ENCODE data around the gene SH2D1B. TPM values are rescaled to one million over a fixed set of nuclear protein-coding genes. Genes with fewer than 3 reads are reported as not detected.
"Not testable (repeated sequence)": the region's sequence is repeated elsewhere in the genome, so short reads cannot be mapped to it uniquely, and the experiment has no call there.

The SH2D1B gene, protein sequence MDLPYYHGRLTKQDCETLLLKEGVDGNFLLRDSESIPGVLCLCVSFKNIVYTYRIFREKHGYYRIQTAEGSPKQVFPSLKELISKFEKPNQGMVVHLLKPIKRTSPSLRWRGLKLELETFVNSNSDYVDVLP
- polyA plus RNA-seq (2013) = not detected in 2 replicates

DNA sequence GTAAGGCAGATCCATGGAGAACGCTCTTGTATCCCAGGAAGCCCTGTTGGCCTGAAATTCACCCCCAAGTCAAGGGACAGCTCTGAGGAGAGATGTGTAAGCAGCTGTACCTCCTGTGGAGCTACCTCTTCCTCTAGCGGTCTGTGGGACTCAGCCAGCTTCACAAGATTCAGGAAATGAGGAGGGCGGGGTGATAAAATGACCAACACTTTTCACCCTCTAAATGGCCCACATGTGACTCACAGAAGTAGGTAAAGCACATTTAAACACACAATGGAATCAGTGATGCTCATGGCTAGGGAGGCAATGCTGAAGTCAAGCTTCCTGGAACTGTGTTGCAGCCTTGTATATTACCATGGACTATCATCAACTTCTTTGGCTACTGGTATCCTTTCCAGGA is at the start of gene SH2D1B:
SH2D1B (minus strand) TSS at position 135 of the 400 bp plus-strand sequence; CDS start at position 15, 120 bp downstream.
- no peak within 1 kb of the TSS for H3K18ac ChIP-seq (ENCODE audit: low read length)
- no peaks in the 10 kb centered on the region for H3K36me3 ChIP-seq (ENCODE audit: control insufficient read depth in 1 of 2, insufficient read depth in 2 of 2, low read length in 2 of 2)
- H2AK5ac ChIP-seq (ENCODE audit: low read length) = no peak within 1 kb of the TSS
- H2BK120ac ChIP-seq (ENCODE audit: insufficient read depth, low read length, poor library complexity) = no peak within 1 kb of the TSS
- H2BK5ac ChIP-seq (ENCODE audit: low read depth, low read length, poor library complexity) = no peak within 1 kb of the TSS
- H3K4me3 ChIP-seq (ENCODE audit: low read depth, low read length) = no peak within 1 kb of the TSS
- H4K12ac ChIP-seq (ENCODE audit: low read depth, low read length) = no peak within 1 kb of the TSS
- no peak within 1 kb of the TSS for H4K91ac ChIP-seq (ENCODE audit: low read depth, low read length)
- no peaks in the 10 kb centered on the region for H3K79me2 ChIP-seq (ENCODE audit: control insufficient read depth, insufficient read depth, low read length, poor library complexity)
- H3K4me2 ChIP-seq (ENCODE audit: low read length) = no peak within 1 kb of the TSS
- H3K4ac ChIP-seq (ENCODE audit: low read depth, low read length) = no peak within 1 kb of the TSS
- no peak within 1 kb of the TSS for H2AFZ ChIP-seq (ENCODE audit: insufficient read depth, low read length, poor library complexity)
- no peak for DNase-seq
- peaks cover 0 to 2% of the 10 kb centered on the region in 2 experiments for H3K4me1 ChIP-seq (ENCODE audit: control insufficient read depth in 1 of 2, insufficient read depth in 2 of 2, low read length in 2 of 2)
- H3K14ac ChIP-seq (ENCODE audit: low read length) = no peak within 1 kb of the TSS
- no peak within 1 kb of the TSS for H2BK12ac ChIP-seq (ENCODE audit: low read length)
- no peak within 1 kb of the TSS for H3K23ac ChIP-seq (ENCODE audit: low read length)
- no peak within 1 kb of the TSS for H3K9ac ChIP-seq (ENCODE audit: low read length)
- H4K8ac ChIP-seq (ENCODE audit: low read depth, low read length) = no peak within 1 kb of the TSS
- no peaks in the 10 kb centered on the region for H3K79me1 ChIP-seq (ENCODE audit: low read length)
- no CpG with 5 or more reads among the region's 3 CpGs for WGBS (ENCODE audit: extremely low coverage, insufficient coverage, insufficient read length)
- H3K27me3 ChIP-seq (ENCODE audit: insufficient read depth, low read length) = no peaks in the 10 kb centered on the region
- H3K27ac ChIP-seq (ENCODE audit: low read depth, low read length) = no peak within 1 kb of the TSS
- no peaks in the 10 kb centered on the region for H3K9me3 ChIP-seq (ENCODE audit: insufficient read depth, low read depth, low read length)

DNA sequence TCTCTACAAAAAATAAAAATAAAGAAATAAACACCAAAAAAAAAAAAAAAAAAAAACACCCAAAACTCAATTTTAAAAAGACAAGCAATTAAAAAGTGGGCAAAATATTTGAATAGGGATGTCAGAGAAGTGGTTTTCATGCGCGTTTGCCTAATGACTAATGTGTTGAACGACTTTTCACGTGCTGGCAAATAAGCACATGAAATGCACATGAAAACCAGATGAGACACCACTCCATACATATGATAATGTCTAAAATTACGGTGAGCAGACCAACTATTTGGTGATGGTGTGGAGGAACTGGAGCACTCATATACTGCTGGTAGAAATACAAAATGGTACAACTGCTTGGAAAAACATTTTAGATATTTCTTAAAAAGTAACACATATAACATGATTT is 46.3 kb upstream of the SH2D1B start:
- H3K4me1 ChIP-seq (ENCODE audit: control insufficient read depth in 1 of 2, insufficient read depth in 2 of 2, low read length in 2 of 2) = no peaks in the 10 kb centered on the region
- H3K14ac ChIP-seq (ENCODE audit: low read length) = no peak overlapping the region
- H3K9me3 ChIP-seq (ENCODE audit: insufficient read depth, low read depth, low read length) = no peaks in the 10 kb centered on the region
- no peak overlapping the region for H2BK120ac ChIP-seq (ENCODE audit: insufficient read depth, low read length, poor library complexity)
- H3K23ac ChIP-seq (ENCODE audit: low read length) = no peak overlapping the region
- no peak overlapping the region for H2AFZ ChIP-seq (ENCODE audit: insufficient read depth, low read length, poor library complexity)
- H4K91ac ChIP-seq (ENCODE audit: low read depth, low read length) = no peak overlapping the region
- H2BK12ac ChIP-seq (ENCODE audit: low read length) = no peak overlapping the region
- WGBS (ENCODE audit: extremely low coverage, insufficient coverage, insufficient read length) = no CpG with 5 or more reads among the region's 5 CpGs
- no peak overlapping the region for H2BK5ac ChIP-seq (ENCODE audit: low read depth, low read length, poor library complexity)
- H3K9ac ChIP-seq (ENCODE audit: low read length) = no peak overlapping the region
- H3K18ac ChIP-seq (ENCODE audit: low read length) = no peak overlapping the region
- H3K27ac ChIP-seq (ENCODE audit: low read depth, low read length) = no peak overlapping the region
- DNase-seq = no peak
- no peaks in the 10 kb centered on the region for H3K27me3 ChIP-seq (ENCODE audit: insufficient read depth, low read length)
- H4K8ac ChIP-seq (ENCODE audit: low read depth, low read length) = no peak overlapping the region
- no peak overlapping the region for H2AK5ac ChIP-seq (ENCODE audit: low read length)
- no peak overlapping the region for H4K12ac ChIP-seq (ENCODE audit: low read depth, low read length)
- H3K4me2 ChIP-seq (ENCODE audit: low read length) = no peak overlapping the region
- H3K4ac ChIP-seq (ENCODE audit: low read depth, low read length) = no peak overlapping the region
- no peaks in the 10 kb centered on the region for H3K79me2 ChIP-seq (ENCODE audit: control insufficient read depth, insufficient read depth, low read length, poor library complexity)
- no peak overlapping the region for H3K4me3 ChIP-seq (ENCODE audit: low read depth, low read length)
- H3K36me3 ChIP-seq (ENCODE audit: control insufficient read depth in 1 of 2, insufficient read depth in 2 of 2, low read length in 2 of 2) = no peaks in the 10 kb centered on the region
- no peaks in the 10 kb centered on the region for H3K79me1 ChIP-seq (ENCODE audit: low read length)

DNA sequence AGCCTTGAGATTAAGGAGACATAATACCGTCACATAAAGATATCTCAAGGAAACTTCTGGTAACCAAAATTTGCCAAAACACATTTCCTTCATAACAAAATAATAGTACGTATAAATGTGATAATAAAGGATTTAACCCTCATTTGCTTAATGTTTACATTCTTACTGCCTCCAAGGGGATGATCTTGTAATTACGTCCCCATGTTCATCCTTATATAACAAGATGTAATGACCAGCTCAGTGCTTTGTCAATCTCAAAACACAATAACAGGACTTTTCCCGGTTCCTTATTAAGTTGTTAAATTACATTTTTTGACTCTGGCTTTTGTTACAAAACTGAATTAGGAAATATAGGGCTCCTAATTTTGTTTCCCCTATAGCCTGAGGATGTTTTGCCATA is 44.4 kb upstream of the SH2D1B start:
- Histone ChIP-seq H4K8ac (ENCODE audit: low read depth, low read length) (no peak overlapping the region), H3K23ac (ENCODE audit: low read length) (no peak overlapping the region), H3K79me1 (ENCODE audit: low read length) (no peaks in the 10 kb centered on the region), H3K27ac (ENCODE audit: low read depth, low read length) (no peak overlapping the region), H2AFZ (ENCODE audit: insufficient read depth, low read length, poor library complexity) (no peak overlapping the region), H3K79me2 (ENCODE audit: control insufficient read depth, insufficient read depth, low read length, poor library complexity) (no peaks in the 10 kb centered on the region), H3K4me1 (ENCODE audit: control insufficient read depth in 1 of 2, insufficient read depth in 2 of 2, low read length in 2 of 2) (no peaks in the 10 kb centered on the region), H2AK5ac (ENCODE audit: low read length) (no peak overlapping the region), H2BK5ac (ENCODE audit: low read depth, low read length, poor library complexity) (no peak overlapping the region), H3K9me3 (ENCODE audit: insufficient read depth, low read depth, low read length) (no peaks in the 10 kb centered on the region), H3K4me3 (ENCODE audit: low read depth, low read length) (no peak overlapping the region), H3K9ac (ENCODE audit: low read length) (no peak overlapping the region), H3K4ac (ENCODE audit: low read depth, low read length) (no peak overlapping the region), H2BK120ac (ENCODE audit: insufficient read depth, low read length, poor library complexity) (no peak overlapping the region), H3K27me3 (ENCODE audit: insufficient read depth, low read length) (no peaks in the 10 kb centered on the region), H3K4me2 (ENCODE audit: low read length) (no peak overlapping the region), H3K36me3 (ENCODE audit: control insufficient read depth in 1 of 2, insufficient read depth in 2 of 2, low read length in 2 of 2) (no peaks in the 10 kb centered on the region), H4K91ac (ENCODE audit: low read depth, low read length) (no peak overlapping the region), H4K12ac (ENCODE audit: low read depth, low read length) (no peak overlapping the region), H3K14ac (ENCODE audit: low read length) (no peak overlapping the region), H2BK12ac (ENCODE audit: low read length) (no peak overlapping the region), H3K18ac (ENCODE audit: low read length) (no peak overlapping the region)
- WGBS (ENCODE audit: extremely low coverage, insufficient coverage, insufficient read length) = no CpG with 5 or more reads among the region's 4 CpGs
- DNase-seq = no peak

DNA sequence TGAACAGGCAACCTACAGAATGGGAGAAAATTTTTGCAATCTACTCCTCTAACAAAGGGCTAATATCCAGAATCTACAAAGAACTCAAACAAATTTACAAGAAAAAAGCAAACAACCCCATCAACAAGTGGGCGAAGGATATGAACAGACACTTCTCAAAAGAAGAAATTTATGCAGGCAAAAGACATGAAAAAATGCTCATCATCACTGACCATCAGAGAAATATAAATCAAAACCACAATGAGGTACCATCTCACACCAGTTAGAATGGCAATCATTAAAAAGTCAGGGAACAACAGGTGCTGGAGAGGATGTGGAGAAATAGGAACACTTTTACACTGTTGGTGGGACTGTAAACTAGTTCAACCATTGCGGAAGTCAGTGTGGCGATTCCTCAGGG is 42.4 kb upstream of the SH2D1B start:
- not testable (repeated sequence) for H3K18ac ChIP-seq (ENCODE audit: low read length); H3K4me2 ChIP-seq (ENCODE audit: low read length); H2AK5ac ChIP-seq (ENCODE audit: low read length); H2BK12ac ChIP-seq (ENCODE audit: low read length); H3K4me1 ChIP-seq (ENCODE audit: control insufficient read depth in 1 of 2, insufficient read depth in 2 of 2, low read length in 2 of 2); H4K12ac ChIP-seq (ENCODE audit: low read depth, low read length); H3K23ac ChIP-seq (ENCODE audit: low read length); H3K27ac ChIP-seq (ENCODE audit: low read depth, low read length); H3K27me3 ChIP-seq (ENCODE audit: insufficient read depth, low read length); H3K4ac ChIP-seq (ENCODE audit: low read depth, low read length); H2AFZ ChIP-seq (ENCODE audit: insufficient read depth, low read length, poor library complexity); H4K8ac ChIP-seq (ENCODE audit: low read depth, low read length); H3K79me1 ChIP-seq (ENCODE audit: low read length); DNase-seq; H4K91ac ChIP-seq (ENCODE audit: low read depth, low read length); H2BK120ac ChIP-seq (ENCODE audit: insufficient read depth, low read length, poor library complexity); H3K9ac ChIP-seq (ENCODE audit: low read length); H3K14ac ChIP-seq (ENCODE audit: low read length); H2BK5ac ChIP-seq (ENCODE audit: low read depth, low read length, poor library complexity); H3K79me2 ChIP-seq (ENCODE audit: control insufficient read depth, insufficient read depth, low read length, poor library complexity); H3K4me3 ChIP-seq (ENCODE audit: low read depth, low read length); H3K9me3 ChIP-seq (ENCODE audit: insufficient read depth, low read depth, low read length); H3K36me3 ChIP-seq (ENCODE audit: control insufficient read depth in 1 of 2, insufficient read depth in 2 of 2, low read length in 2 of 2)
- WGBS (ENCODE audit: extremely low coverage, insufficient coverage, insufficient read length) = no CpG with 5 or more reads among the region's 3 CpGs
